WTC11 (cell line): ENCODE results near the gene UCKL1.

Source experiments
- FOXP1 ChIP-seq: sonication (generic); formaldehyde crosslinking; IDR thresholded peaks from 2 replicates; pipeline ENCODE4 v1.8.0; 2022; ENCODE audit warnings: missing genetic modification reagents, mild to moderate bottlenecking, moderate library complexity, borderline replicate concordance
- MAX ChIP-seq: sonication (generic); formaldehyde crosslinking; IDR thresholded peaks from 2 replicates; pipeline ENCODE4 v1.8.0; 2022; ENCODE audit warnings: mild to moderate bottlenecking, missing genetic modification reagents
- RELA ChIP-seq: sonication (generic); formaldehyde crosslinking; IDR thresholded peaks from 2 replicates; pipeline ENCODE4 v1.8.1; 2022; ENCODE audit warnings: missing genetic modification reagents, mild to moderate bottlenecking, borderline replicate concordance
- TEAD1 ChIP-seq: sonication (generic); formaldehyde crosslinking; IDR thresholded peaks from 2 replicates; pipeline ENCODE4 v1.8.0; 2022; ENCODE audit warnings: mild to moderate bottlenecking, missing genetic modification reagents
- ZNF263 ChIP-seq: sonication (generic); formaldehyde crosslinking; IDR thresholded peaks from 2 replicates; pipeline ENCODE4 v1.8.1; 2022; ENCODE audit warnings: low read depth, mild to moderate bottlenecking, moderate library complexity, missing genetic modification reagents
- TF ChIP-seq, protein P1 (sequence below): fragments of 200-600 bp; IDR thresholded peaks from 2 replicates; pipeline ENCODE4 v1.8.0; 2022; ENCODE audit warnings: antibody characterized with exemption
- TF ChIP-seq, protein P2 (sequence below): fragments of 250-450 bp; sonication (Bioruptor Pico); IDR thresholded peaks from 2 replicates; pipeline ENCODE4 v2.1.2; 2022; ENCODE audit warnings: mild to moderate bottlenecking, moderate library complexity
- TF ChIP-seq, protein P3 (sequence below): fragments of 250-450 bp; sonication (Bioruptor Pico); IDR thresholded peaks from 2 replicates; pipeline ENCODE4 v1.9.0; 2021; ENCODE audit warnings: mild to moderate bottlenecking, borderline replicate concordance
- TF ChIP-seq, protein P4 (sequence below): sonication (generic); formaldehyde crosslinking; IDR thresholded peaks from 2 replicates; pipeline ENCODE4 v1.8.0; 2023; ENCODE audit warnings: mild to moderate bottlenecking, missing genetic modification reagents

DNA sequence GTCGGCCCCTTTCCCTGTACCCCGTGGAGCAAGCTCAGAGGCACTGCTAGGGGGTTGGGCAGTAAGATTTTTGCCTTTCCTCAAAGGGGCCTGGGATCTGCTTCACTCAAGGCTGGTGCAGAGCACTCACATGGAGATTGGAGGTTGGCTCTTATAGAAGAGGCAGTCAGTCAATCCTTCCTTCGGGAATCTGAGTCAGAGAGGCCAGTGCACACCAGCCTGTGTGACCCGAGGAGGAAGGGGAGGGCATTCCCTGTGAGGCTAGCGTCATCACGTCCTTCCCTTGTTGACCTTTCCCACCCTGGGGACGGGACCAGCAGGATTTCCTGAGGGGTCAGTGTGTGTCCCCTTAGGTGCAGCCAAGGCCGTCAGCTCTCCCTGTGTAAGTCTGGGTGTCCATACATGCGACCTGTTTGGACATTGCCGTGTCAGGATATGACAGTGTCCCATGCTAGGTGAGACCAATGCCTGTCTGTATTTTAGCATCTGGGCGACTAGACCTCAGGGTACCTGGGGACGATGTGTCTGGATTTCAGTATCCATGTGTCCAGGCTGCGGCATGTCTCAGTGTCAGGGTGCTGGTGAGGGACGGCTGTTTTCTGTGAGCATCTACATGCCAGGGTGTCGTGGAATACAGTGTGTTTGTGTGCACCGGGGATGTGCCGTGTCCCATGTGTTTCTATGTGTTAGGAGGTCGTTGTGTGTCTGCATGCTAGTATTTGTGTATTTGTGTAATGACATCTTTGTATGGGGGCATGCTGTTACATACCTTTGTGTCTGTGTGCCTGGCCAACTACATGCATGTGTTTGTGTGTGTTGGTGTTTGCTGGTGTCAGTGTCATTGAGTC lies 16.3 kb upstream of the UCKL1 start:
- TF ChIP-seq FOXP1 (CRISPR knock-in tag) = no peak
- TF ChIP-seq, protein P1, sequence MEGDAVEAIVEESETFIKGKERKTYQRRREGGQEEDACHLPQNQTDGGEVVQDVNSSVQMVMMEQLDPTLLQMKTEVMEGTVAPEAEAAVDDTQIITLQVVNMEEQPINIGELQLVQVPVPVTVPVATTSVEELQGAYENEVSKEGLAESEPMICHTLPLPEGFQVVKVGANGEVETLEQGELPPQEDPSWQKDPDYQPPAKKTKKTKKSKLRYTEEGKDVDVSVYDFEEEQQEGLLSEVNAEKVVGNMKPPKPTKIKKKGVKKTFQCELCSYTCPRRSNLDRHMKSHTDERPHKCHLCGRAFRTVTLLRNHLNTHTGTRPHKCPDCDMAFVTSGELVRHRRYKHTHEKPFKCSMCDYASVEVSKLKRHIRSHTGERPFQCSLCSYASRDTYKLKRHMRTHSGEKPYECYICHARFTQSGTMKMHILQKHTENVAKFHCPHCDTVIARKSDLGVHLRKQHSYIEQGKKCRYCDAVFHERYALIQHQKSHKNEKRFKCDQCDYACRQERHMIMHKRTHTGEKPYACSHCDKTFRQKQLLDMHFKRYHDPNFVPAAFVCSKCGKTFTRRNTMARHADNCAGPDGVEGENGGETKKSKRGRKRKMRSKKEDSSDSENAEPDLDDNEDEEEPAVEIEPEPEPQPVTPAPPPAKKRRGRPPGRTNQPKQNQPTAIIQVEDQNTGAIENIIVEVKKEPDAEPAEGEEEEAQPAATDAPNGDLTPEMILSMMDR = no peak
- no peak for TF ChIP-seq RELA (CRISPR knock-in tag)
- no peak for TF ChIP-seq TEAD1 (CRISPR knock-in tag)
- TF ChIP-seq MAX (CRISPR knock-in tag) = no peak
- TF ChIP-seq, protein P2, sequence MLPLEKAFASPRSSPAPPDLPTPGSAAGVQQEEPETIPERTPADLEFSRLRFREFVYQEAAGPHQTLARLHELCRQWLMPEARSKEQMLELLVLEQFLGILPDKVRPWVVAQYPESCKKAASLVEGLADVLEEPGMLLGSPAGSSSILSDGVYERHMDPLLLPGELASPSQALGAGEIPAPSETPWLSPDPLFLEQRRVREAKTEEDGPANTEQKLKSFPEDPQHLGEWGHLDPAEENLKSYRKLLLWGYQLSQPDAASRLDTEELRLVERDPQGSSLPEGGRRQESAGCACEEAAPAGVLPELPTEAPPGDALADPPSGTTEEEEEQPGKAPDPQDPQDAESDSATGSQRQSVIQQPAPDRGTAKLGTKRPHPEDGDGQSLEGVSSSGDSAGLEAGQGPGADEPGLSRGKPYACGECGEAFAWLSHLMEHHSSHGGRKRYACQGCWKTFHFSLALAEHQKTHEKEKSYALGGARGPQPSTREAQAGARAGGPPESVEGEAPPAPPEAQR (CRISPR knock-in tag) = no peak
- TF ChIP-seq ZNF263 (CRISPR knock-in tag) = no peak
- TF ChIP-seq, protein P3, sequence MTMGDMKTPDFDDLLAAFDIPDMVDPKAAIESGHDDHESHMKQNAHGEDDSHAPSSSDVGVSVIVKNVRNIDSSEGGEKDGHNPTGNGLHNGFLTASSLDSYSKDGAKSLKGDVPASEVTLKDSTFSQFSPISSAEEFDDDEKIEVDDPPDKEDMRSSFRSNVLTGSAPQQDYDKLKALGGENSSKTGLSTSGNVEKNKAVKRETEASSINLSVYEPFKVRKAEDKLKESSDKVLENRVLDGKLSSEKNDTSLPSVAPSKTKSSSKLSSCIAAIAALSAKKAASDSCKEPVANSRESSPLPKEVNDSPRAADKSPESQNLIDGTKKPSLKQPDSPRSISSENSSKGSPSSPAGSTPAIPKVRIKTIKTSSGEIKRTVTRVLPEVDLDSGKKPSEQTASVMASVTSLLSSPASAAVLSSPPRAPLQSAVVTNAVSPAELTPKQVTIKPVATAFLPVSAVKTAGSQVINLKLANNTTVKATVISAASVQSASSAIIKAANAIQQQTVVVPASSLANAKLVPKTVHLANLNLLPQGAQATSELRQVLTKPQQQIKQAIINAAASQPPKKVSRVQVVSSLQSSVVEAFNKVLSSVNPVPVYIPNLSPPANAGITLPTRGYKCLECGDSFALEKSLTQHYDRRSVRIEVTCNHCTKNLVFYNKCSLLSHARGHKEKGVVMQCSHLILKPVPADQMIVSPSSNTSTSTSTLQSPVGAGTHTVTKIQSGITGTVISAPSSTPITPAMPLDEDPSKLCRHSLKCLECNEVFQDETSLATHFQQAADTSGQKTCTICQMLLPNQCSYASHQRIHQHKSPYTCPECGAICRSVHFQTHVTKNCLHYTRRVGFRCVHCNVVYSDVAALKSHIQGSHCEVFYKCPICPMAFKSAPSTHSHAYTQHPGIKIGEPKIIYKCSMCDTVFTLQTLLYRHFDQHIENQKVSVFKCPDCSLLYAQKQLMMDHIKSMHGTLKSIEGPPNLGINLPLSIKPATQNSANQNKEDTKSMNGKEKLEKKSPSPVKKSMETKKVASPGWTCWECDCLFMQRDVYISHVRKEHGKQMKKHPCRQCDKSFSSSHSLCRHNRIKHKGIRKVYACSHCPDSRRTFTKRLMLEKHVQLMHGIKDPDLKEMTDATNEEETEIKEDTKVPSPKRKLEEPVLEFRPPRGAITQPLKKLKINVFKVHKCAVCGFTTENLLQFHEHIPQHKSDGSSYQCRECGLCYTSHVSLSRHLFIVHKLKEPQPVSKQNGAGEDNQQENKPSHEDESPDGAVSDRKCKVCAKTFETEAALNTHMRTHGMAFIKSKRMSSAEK = no peak
- TF ChIP-seq, protein P4, sequence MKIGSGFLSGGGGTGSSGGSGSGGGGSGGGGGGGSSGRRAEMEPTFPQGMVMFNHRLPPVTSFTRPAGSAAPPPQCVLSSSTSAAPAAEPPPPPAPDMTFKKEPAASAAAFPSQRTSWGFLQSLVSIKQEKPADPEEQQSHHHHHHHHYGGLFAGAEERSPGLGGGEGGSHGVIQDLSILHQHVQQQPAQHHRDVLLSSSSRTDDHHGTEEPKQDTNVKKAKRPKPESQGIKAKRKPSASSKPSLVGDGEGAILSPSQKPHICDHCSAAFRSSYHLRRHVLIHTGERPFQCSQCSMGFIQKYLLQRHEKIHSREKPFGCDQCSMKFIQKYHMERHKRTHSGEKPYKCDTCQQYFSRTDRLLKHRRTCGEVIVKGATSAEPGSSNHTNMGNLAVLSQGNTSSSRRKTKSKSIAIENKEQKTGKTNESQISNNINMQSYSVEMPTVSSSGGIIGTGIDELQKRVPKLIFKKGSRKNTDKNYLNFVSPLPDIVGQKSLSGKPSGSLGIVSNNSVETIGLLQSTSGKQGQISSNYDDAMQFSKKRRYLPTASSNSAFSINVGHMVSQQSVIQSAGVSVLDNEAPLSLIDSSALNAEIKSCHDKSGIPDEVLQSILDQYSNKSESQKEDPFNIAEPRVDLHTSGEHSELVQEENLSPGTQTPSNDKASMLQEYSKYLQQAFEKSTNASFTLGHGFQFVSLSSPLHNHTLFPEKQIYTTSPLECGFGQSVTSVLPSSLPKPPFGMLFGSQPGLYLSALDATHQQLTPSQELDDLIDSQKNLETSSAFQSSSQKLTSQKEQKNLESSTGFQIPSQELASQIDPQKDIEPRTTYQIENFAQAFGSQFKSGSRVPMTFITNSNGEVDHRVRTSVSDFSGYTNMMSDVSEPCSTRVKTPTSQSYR (CRISPR knock-in tag) = no peak
